ENCODE measurements around the gene MYCBPAP.
"Not testable (repeated sequence)": the region's sequence is repeated elsewhere in the genome, so short reads cannot be mapped to it uniquely, and the experiment has no call there.

Gene MYCBPAP

GRCh38 chr17:50472286-50472685 is 36.0 kb upstream of the MYCBPAP start:
- no peak for DNase-seq

DNA sequence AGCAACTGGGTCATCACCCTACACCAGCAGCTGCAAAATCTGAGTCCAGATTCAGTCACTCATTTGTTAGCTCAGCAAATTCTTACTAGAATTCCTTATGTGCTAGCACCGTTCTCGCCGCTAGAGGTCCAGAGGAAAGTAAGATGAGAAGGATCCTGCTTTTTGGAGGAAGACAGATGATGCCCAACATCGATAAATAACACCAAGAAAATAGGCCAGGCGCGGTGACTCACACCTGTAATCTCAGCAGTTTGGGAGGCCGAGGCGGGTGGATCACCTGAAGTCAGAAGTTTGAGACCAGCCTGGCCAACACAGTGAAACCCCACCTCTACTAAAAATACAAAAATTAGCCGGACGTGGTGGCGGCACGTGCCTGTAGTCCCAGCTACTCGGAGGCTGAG is 35.5 kb upstream of the MYCBPAP start:
- not testable (repeated sequence) for DNase-seq

GRCh38 chr17:50473901-50474300 is 34.3 kb upstream of the MYCBPAP start:
- DNase-seq, result no peak

GRCh38 chr17:50474523-50474922 is 33.7 kb upstream of the MYCBPAP start:
- DNase-seq, result no peak

DNA sequence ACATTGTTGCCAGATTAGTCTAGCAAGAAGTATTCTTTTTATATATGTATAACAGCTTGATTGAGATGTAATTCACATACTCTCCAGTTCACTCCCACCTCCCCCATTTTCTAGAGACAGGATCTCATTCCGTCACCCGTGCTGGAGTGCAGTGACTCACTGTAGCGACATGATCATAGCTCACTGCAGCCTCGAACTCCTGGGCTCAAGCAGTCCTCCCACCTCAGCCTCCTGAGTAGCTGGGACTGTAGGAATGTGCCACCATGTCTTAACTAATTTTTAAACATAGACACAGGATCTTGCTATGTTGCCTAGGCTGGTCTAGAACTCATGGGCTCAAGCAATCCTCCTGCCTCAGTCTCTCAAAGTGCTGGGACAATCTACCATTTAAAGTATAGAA is 32.9 kb upstream of the MYCBPAP start:
- no peak for DNase-seq

- not testable (repeated sequence) for DNase-seq
Observed at GRCh38 chr17:50475775-50476544, 32.3 kb upstream of the MYCBPAP start.

DNA sequence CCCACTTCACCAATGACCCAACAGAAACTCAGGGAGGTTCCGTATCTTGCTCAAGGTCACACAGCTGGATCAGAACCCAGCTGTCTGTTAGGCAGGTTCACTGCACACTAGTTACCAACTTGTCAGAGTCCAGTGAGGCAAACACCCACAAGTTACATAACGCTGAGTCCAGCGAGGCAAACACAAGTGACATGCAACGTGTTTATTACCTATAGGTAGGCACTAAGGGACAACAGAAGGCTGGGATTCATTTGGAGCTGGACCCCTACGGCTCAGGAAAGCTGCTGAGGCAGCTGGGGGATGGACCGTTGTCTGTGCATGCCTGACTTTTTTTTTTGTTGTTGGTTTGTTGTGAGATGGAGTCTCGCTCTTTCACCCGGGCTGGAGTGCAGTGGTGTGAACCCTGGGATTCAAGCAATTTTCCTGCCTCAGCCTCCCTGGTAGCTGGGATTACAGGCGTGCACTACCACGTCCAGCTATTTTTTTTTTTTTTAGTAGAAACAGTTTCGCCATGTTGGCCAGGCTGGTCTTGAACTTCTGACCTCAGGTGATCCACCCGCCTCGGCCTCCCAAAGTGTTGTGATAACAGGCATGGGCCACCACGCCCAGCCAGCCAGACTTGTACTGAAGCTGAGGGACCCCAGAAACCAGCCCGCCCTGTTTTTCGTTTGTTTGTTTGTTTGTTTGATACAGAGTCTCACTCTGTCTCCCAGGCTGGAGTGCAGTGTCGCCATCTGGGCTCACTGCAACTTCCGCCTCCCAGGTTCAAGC is 31.5 kb upstream of the MYCBPAP start:
- no peak for DNase-seq

DNA sequence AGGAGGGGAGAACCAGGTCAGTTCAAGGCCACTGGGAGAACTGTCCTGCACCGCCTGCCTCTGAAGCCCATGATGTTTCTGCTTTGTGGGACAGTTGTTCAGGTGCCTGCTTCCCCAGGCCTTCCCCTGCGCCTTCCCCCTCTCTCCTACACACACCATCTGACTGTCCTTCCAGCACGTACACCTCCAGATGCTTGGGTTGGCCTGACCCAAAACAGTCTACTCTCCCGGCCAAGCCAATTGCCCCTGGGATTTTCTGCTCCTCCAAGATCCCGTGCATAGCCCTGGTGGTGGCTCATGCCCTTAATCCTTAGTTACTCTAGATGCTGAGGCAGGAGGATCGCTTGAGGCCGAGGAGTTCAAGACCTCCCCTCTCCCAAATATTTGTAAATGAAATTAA is 30.3 kb upstream of the MYCBPAP start:
- DNase-seq, result no peak

DNA sequence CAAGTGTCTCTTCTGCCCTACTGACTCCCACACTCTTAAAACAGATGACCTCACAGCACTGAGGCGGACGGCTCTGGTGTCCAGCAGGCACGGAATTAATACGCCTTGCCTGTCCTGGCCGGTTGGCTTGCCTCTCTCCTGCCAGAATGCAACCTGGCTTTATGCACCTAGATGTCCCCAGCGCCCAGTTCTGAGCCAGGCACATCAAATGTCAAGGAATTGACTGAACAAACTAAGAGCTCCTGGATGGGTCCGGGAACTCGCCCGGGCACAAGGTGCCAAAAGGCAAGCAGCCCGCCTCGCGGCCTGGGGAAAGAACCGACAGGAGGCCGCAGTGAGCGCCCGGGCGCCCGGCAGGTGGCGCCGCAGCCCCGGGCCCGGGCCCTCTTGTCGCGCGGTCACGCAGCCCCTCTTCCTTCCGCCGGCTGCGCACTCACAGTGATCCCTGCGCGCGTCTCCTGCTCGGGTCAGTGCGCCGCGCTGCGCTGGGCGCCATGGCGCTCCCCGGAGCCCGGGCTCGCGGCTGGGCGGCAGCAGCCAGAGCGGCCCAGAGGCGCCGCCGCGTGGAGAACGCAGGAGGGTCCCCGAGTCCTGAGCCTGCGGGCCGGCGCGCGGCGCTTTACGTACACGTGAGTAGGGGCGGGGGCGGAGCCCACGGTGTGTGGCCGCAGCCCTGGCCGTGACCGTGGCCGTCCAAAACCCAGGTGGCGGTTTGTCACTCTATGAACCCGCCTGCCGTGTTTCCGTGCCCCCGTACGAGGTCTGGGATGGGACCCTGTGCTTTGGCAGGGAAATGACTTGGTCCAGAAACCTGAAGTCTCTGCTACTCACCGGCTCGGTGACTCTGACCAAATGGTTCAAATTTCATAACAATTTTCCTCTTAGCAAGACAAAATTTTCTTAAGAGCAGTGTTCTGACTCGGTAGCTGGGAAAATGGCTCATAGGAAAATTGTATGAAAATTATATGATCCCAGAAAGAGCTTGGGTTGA is 29.6 kb upstream of the MYCBPAP start, which contains the start of gene RSAD1:
RSAD1 (plus strand) TSS at position 470 of the 991 bp plus-strand sequence; CDS start at position 495, 25 bp downstream.
- DNase-seq, result peak; percentile 77 to 81

DNA sequence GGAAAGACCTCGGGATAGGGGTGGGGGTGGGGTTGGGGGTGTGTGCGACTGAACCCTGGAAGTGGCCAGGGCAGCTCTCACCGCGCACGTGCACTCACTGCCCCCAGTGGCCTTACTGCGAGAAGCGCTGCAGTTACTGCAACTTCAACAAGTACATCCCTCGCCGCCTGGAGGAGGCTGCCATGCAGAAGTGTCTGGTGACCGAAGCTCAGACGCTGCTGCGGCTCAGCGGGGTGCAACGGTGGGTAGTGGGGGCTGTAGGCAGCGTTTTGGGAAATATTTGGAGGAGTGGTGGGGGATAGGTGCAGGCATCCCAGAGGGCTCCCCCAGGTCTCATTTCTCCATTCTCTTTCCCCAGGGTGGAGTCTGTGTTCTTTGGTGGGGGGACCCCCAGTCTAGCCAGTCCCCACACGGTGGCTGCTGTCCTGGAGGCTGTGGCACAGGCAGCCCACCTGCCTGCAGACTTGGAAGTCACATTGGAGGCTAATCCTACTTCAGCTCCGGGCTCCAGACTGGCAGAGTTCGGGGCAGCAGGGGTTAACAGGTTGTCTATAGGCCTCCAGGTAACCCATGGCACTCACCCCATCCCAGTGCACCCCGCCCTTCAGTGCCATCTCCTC is 28.6 kb upstream of the MYCBPAP start:
- peak; percentile 56 to 63 for DNase-seq

GRCh38 chr17:50480142-50480764 is 28.0 kb upstream of the MYCBPAP start:
- DNase-seq, result no peak

DNA sequence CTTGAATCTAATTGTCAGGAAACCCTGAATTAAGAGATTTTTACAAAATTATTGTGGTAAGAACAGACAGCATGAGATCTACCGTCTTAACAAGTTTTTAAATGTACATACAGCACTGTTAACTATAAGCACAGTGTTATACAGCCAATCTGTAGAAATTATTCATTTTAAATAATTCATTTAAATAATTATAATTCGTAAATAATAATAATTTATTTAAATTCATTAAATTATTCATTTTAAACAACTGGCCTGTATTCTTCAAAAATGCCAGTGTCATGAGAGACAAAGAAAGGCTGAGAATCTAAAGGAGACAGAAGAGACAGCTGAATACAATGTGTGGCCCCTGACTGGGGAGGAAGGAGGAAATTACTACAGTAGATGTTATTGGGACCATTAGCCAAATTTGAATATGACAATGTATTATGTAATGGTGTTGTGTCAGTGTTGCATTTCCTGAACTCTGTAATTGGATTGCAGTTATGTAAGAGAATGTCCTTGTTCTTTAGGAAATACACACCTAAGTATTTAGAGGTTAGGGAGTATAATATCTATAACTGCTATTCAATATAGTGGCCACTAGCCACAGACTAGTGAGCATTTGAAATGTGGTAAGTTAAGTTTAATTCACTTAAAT is 27.3 kb upstream of the MYCBPAP start:
- no peak for DNase-seq

- DNase-seq, result no peak
Observed at GRCh38 chr17:50481648-50482047, 26.6 kb upstream of the MYCBPAP start.

- no peak for DNase-seq
Observed at GRCh38 chr17:50482110-50482509, 26.1 kb upstream of the MYCBPAP start.

GRCh38 chr17:50482516-50482915 is 25.7 kb upstream of the MYCBPAP start:
- peak; percentile 62 to 66 for DNase-seq

- no peak for DNase-seq
Observed at GRCh38 chr17:50483266-50483665, 25.0 kb upstream of the MYCBPAP start.

DNA sequence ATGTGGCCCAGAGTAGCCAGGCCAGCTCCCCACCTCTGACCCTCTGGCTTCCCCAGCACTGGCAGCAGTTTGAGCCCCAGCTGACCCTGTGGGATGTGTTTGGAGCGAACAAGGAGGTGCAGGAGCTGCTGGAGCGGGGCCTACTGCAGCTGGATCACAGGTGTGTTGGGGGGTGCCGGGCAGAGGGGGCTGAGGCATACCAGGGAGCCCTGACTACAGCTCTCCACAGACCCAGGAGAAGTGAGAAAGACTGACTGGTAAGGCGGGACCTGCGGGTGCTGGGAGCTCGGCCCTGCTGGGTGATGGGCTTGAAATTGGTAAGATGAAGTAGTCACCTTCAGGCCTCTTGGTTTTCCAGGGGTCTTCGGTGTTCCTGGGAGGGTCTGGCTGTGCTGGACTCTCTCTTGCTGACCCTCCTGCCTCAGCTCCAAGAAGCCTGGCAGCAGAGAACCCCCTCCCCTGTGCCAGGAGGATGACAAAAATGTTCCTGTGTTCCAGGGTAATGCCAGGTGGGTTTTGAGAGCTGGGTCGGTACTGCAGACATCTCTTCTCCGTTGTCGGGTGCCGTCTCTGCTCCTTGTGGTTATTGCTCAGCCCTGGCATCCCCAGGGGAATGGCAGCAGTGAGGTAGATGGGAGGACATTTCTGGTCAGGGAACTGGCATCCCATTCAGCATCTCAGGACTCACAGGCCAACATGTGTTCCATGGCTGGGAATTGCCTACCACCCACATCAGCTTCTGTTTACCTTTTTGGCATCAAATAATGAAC is 23.7 kb upstream of the MYCBPAP start:
- no peak for DNase-seq

DNA sequence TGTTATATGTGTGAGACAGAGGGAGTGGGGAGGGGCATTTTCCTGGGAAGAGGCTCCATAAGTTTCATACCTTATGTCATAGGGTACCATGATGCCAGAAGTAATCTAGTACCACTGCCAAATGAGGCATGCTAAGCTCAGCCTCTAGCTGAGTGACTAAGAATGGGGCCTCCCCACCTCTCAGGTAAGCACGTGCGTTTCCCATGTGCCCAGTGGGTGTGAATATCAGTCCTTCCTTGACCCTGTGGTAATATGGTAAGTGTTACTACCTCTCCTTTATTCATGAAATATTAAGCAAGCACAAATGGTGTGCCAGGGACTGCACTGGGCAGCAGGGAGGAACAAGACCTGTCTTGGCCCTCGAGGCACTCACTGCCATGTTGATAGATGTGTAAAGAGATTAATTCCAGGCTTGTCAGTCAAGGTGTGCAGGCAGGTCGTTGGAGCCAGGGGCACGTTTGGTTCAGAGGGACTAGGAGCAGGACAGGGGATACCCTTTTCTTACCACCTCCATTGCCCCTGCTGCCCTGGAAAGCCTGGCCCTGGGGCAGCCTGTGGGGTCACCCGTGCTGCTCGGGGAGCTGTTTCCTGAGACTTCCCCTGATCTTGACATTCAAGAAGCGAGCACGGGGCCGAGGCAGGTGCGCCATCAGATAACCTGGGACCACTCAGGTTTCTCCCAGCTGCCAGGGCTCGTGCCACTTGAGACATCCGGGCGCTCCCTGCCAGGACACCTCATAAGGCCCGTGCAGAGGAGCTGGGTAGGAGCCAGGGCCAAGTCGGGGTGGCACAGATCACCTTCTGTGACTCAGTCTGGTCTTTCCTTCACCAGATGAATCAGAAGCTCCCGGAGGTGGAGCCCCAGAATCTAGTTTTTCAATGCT is 20.8 kb upstream of the MYCBPAP start:
- no peak for DNase-seq

DNA sequence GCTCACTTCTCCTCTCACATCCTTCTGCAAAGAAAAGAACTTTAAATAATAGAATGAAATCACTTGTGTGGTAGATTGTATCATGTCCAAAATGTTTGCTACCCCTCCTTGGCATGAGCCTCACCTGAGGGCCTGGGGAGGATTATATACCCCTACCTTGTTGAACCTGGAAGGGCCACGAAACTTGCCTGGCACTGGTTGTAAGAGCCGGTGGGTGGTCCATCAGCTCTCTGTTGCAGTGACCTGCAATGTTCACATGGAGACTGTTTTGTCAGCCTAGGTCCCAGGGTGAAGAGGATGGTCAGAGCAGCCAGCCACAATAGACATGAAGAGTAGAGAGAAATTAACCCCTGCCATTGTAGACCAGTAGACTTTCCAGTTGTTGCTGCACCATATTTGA is 19.4 kb upstream of the MYCBPAP start:
- DNase-seq, result no peak

DNA sequence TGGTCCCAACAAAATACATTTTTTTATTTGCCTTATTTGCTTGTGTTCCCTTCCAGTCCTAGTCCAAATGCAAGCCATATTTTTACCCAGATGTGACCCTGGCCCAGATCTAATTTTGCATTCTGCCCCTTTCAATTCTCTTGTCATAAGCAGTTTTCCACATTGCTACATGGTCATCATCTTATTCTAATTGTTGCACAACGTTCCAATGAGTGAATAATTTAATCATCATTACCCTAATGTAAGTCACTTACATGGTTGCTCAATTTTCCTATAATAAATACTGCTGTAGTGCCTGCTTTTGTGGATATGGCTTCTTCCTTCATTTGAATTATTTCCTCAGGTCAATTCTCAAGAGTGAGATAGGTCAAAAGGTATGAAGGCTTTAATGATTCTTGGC is 16.7 kb upstream of the MYCBPAP start:
- no peak for DNase-seq

Data from activated CD4-positive, alpha-beta T cell treated with anti-CD3 and anti-CD28 coated beads, Interleukin-2, amount 50 U/mL, for 4 hours (primary cell).